ENCODE measurements around the gene SLC47A1. TPM values are rescaled to one million over a fixed set of nuclear protein-coding genes. Genes with fewer than 3 reads are reported as not detected.
"Not testable (repeated sequence)": the region's sequence is repeated elsewhere in the genome, so short reads cannot be mapped to it uniquely, and the experiment has no call there.

The SLC47A1 gene
- total and polyA plus RNA-seq, 2 donors (not counting 1 experiment from before 2014, with no cell fraction given): not detected

DNA sequence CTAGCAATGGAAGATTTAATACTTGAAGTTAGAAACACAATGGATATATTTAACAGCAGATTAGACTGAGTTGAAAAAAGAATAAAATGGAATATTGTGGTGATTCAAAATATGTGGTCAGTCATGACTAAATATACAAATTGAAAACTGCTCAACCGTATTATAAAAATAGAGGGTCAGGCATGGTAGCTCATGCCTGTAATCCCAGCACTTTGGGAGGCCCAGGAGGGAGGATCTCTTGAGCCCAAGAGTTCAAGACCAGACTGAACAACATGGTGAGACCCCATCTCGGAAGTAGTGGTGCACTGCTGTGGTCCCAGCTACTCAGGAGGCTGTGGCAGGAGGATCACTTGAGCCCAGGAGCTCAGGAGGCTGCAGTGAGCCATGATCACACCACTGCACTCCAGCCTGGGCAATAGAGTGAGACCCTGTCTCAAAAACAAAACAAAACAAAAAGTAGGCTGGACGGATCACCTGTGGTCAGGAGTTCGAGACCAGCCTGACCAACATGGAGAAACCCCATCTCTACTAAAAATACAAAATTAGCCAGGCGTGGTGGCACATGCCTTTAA is 24.3 kb upstream of the SLC47A1 start:
- H3K9me3 Mint-ChIP-seq (ENCODE audit: insufficient read depth); intact Hi-C loops (cut with micrococcal nuclease): not testable (repeated sequence)

DNA sequence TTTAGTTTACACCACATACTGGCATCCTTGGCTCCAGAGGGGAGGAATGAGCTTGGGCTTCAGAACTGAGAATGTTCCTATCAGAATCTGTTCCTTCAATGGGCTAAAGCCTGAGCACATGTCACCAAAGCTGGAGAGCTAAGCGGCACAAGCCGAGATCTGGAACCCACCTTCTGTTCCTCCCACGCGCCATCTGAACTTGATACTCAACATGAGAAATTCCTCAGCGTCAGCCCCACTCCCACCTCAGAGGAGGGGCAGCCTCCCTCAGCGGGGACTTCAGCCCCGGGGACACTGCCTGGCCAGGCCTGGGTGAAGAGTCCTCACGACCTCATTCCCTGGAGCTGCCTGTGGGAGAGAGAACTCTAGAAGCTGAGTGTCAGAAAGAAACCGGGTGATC is 22.8 kb upstream of the SLC47A1 start:
- Mint-ChIP-seq H3K27me3 (no peaks in the 10 kb centered on the region), H3K4me3 (no peak overlapping the region), H3K9me3 (ENCODE audit: insufficient read depth) (no peaks in the 10 kb centered on the region), H3K27ac (no peak overlapping the region), H3K4me1 (peaks cover 14% of the 10 kb centered on the region)
- H3K4me1 ChIP-seq (ENCODE audit: control insufficient read depth in 2 of 2, insufficient read depth in 2 of 2, low read length in 2 of 2): peaks cover 5 to 14% of the 10 kb centered on the region in 2 donors
- H2AFZ ChIP-seq (ENCODE audit: insufficient read depth, low read depth, low read length, poor library complexity, severe bottlenecking): no peak overlapping the region
- CTCF ChIA-PET: interaction anchor here (1.2 to 11.1 kb wide), 3 partner anchors 148 to 254 kb away, joined by 4 to 285 read pairs (median 5); partner anchors contain the start of gene B9D1
- no peaks in the 10 kb centered on the region for H4K20me1 ChIP-seq (ENCODE audit: control insufficient read depth, insufficient read depth, low read length, poor library complexity, severe bottlenecking)
- H3K4me3 ChIP-seq (ENCODE audit: control extremely low read depth in 1 of 5, extremely low read depth in 1 of 5, insufficient read depth in 1 of 5, low read depth in 2 of 5, low read length in 4 of 5): no peak overlapping the region
- H3K79me2 ChIP-seq (ENCODE audit: control insufficient read depth, insufficient read depth, low read length): no peaks in the 10 kb centered on the region
- ATAC-seq (ENCODE audit: low read depth): no peak
- intact Hi-C loops (cut with micrococcal nuclease): no loop called here
- no peak for TF ChIP-seq EZH2 (IDR thresholded peaks at IDR 0.05; ENCODE audit: borderline replicate concordance, insufficient read depth, low read depth, low read length, poor library complexity, severe bottlenecking)
- TF ChIP-seq, protein P1, sequence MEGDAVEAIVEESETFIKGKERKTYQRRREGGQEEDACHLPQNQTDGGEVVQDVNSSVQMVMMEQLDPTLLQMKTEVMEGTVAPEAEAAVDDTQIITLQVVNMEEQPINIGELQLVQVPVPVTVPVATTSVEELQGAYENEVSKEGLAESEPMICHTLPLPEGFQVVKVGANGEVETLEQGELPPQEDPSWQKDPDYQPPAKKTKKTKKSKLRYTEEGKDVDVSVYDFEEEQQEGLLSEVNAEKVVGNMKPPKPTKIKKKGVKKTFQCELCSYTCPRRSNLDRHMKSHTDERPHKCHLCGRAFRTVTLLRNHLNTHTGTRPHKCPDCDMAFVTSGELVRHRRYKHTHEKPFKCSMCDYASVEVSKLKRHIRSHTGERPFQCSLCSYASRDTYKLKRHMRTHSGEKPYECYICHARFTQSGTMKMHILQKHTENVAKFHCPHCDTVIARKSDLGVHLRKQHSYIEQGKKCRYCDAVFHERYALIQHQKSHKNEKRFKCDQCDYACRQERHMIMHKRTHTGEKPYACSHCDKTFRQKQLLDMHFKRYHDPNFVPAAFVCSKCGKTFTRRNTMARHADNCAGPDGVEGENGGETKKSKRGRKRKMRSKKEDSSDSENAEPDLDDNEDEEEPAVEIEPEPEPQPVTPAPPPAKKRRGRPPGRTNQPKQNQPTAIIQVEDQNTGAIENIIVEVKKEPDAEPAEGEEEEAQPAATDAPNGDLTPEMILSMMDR (IDR thresholded peaks at IDR 0.05): no peak
- no peaks in the 10 kb centered on the region for H3K9me3 ChIP-seq (ENCODE audit: control extremely low read depth in 1 of 3, control insufficient read depth in 2 of 3, insufficient read depth in 1 of 3, low read length in 2 of 3)
- H3K9ac ChIP-seq (ENCODE audit: low read length): no peak overlapping the region
- no peaks in the 10 kb centered on the region for H3K27me3 ChIP-seq (replicated peaks in 1 of 4; ENCODE audit: control extremely low read depth in 1 of 4, control insufficient read depth in 3 of 4, insufficient read depth in 4 of 4, low read length in 3 of 4)
- H3K36me3 ChIP-seq (replicated peaks in 1 of 2; ENCODE audit: control extremely low read depth in 1 of 2, control insufficient read depth in 1 of 2, extremely low read depth in 1 of 2, insufficient read depth in 2 of 2, low read length in 1 of 2): no peaks in the 10 kb centered on the region
- no peak for DNase-seq
- POLR2A ChIA-PET: no interaction called here
- H3K27ac ChIP-seq (ENCODE audit: low read length in 2 of 2): no peak overlapping the region
- 100% methylated on average over 3 of the region's 9 CpGs for WGBS (ENCODE audit: insufficient coverage)
- H3K4me2 ChIP-seq (replicated peaks; ENCODE audit: low read depth, low read length, poor library complexity, severe bottlenecking): no peak overlapping the region

More for the DNA sequence above, 24.3 kb upstream of the SLC47A1 start:
- H3K9ac ChIP-seq (ENCODE audit: low read length); H2AFZ ChIP-seq (ENCODE audit: insufficient read depth, low read depth, low read length, poor library complexity, severe bottlenecking); H3K4me3 Mint-ChIP-seq; H4K20me1 ChIP-seq (ENCODE audit: control insufficient read depth, insufficient read depth, low read length, poor library complexity, severe bottlenecking); H3K27ac ChIP-seq (ENCODE audit: low read length in 2 of 2); H3K4me2 ChIP-seq (replicated peaks; ENCODE audit: low read depth, low read length, poor library complexity, severe bottlenecking); POLR2A ChIA-PET; H3K27me3 Mint-ChIP-seq; H3K27me3 ChIP-seq (replicated peaks in 1 of 4; ENCODE audit: control extremely low read depth in 1 of 4, control insufficient read depth in 3 of 4, insufficient read depth in 4 of 4, low read length in 3 of 4); ATAC-seq (ENCODE audit: low read depth); H3K36me3 ChIP-seq (replicated peaks in 1 of 2; ENCODE audit: control extremely low read depth in 1 of 2, control insufficient read depth in 1 of 2, extremely low read depth in 1 of 2, insufficient read depth in 2 of 2, low read length in 1 of 2); H3K27ac Mint-ChIP-seq; H3K9me3 ChIP-seq (ENCODE audit: control extremely low read depth in 1 of 3, control insufficient read depth in 2 of 3, insufficient read depth in 1 of 3, low read length in 2 of 3); H3K4me3 ChIP-seq (ENCODE audit: control extremely low read depth in 1 of 5, extremely low read depth in 1 of 5, insufficient read depth in 1 of 5, low read depth in 2 of 5, low read length in 4 of 5); H3K79me2 ChIP-seq (ENCODE audit: control insufficient read depth, insufficient read depth, low read length): not testable (repeated sequence)
- CTCF ChIA-PET: interaction anchor here (0.8 to 11.1 kb wide), 2 partner anchors 147 to 256 kb away, joined by 4 to 285 read pairs; partner anchors contain the start of gene B9D1
- WGBS (ENCODE audit: insufficient coverage): 78% methylated on average over 4 of the region's 5 CpGs
- peaks cover 5 to 14% of the 10 kb centered on the region in 2 donors for H3K4me1 ChIP-seq (ENCODE audit: control insufficient read depth in 2 of 2, insufficient read depth in 2 of 2, low read length in 2 of 2)
- H3K4me1 Mint-ChIP-seq: peaks cover 14% of the 10 kb centered on the region
- peak; percentile 28 for DNase-seq
